ENCODE data around the gene ABLIM2.

ABLIM2 gene

GRCh38 chr4:8173492-8174242, 15.1 kb upstream of the ABLIM2 start:
- DNase-seq = no peak

GRCh38 chr4:8171984-8172924, 13.6 kb upstream of the ABLIM2 start:
- DNase-seq = no peak

- no peak for DNase-seq
Observed at GRCh38 chr4:8171266-8171665, 12.7 kb upstream of the ABLIM2 start.

GRCh38 chr4:8170341-8170740, 11.7 kb upstream of the ABLIM2 start:
- no peak for DNase-seq

GRCh38 chr4:8169763-8170162, 11.2 kb upstream of the ABLIM2 start:
- no peak for DNase-seq

GRCh38 chr4:8168832-8169598, 10.4 kb upstream of the ABLIM2 start:
- no peak for DNase-seq

GRCh38 chr4:8168232-8168631, 9.6 kb upstream of the ABLIM2 start:
- no peak for DNase-seq

GRCh38 chr4:8167815-8168214, 9.2 kb upstream of the ABLIM2 start:
- no peak for DNase-seq

GRCh38 chr4:8167291-8167690, 8.7 kb upstream of the ABLIM2 start:
- no peak for DNase-seq

- DNase-seq = no peak
Observed at GRCh38 chr4:8165374-8165896, 6.8 kb upstream of the ABLIM2 start.

GRCh38 chr4:8164687-8165086, 6.1 kb upstream of the ABLIM2 start:
- DNase-seq = no peak

- no peak for DNase-seq
Observed at GRCh38 chr4:8164194-8164565, 5.6 kb upstream of the ABLIM2 start.

- no peak for DNase-seq
Observed at GRCh38 chr4:8163436-8164193, 5.0 kb upstream of the ABLIM2 start.

GRCh38 chr4:8163026-8163425, 4.4 kb upstream of the ABLIM2 start:
- DNase-seq = no peak

GRCh38 chr4:8162625-8163024, 4.0 kb upstream of the ABLIM2 start:
- DNase-seq = no peak

GRCh38 chr4:8160572-8160971, 2.0 kb upstream of the ABLIM2 start:
- DNase-seq = no peak

- DNase-seq = no peak
Observed at GRCh38 chr4:8160233-8160560, 1.6 kb upstream of the ABLIM2 start.

- DNase-seq = no peak
Observed at GRCh38 chr4:8159537-8160232, 1.1 kb upstream of the ABLIM2 start.

- no peak for DNase-seq
Observed at GRCh38 chr4:8157944-8158709, 486 bp downstream of the ABLIM2 start.

GRCh38 chr4:8157496-8157895, 1.1 kb downstream of the ABLIM2 start:
- DNase-seq = no peak

GRCh38 chr4:8156617-8157016, 2.0 kb downstream of the ABLIM2 start:
- no peak for DNase-seq

All from T1000 (cell line).